ENCODE measurements around the gene TMOD2. TPM values are rescaled to one million over a fixed set of nuclear protein-coding genes. Genes with fewer than 3 reads are reported as not detected.

Gene TMOD2
- total and polyA plus RNA-seq, 2 of the 8 experiments (the other 6 are each of a cell fraction or from before 2014, with no cell fraction given): 0.80 to 6.5 TPM

DNA sequence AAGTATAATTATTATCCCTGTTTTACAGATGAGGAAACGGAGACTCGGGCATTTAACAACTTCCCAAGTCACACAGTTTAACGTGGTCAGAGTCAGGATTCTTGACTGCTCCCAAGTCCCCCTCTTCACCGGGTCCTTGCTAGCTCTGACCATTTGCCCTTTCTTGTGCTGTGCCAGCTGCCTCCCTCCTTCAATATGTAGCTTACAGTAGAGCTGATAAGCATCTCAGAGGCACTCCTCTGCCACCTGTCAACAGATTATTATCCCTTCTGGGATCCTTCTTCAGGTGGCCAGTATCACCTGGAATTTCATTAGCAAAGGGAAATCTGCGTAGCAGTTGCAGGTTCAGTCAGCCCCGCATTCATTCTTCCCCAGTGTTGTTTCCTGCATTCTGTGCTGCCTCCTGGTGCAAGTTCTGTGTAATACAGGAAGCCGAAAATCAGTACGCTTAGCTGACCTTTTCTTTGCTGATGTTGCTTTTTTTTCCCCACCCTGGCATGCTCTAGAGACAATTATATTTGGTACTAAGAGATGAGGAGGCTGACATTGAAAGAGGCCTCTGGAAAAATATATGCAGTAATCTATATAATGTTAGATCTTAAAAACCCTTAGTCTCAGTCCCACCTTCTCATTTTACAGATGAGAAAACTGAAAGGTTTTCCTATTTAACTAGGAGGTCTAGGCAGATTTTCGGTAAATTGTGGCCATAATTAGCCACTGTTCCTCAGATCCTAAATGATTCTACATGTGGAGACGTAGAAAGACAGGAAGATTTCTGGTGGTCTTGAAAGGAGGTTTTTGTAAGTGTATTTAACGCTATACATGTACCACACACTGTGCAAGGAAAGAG lies 24.8 kb downstream of the TMOD2 start:
- no peak overlapping the region for H4K8ac ChIP-seq (ENCODE audit: extremely low read depth, insufficient read depth, low read length)
- CTCF ChIA-PET (ENCODE audit: partially characterized antibody): interaction anchor here (0.6 to 9.8 kb wide), 75 partner anchors 8 to 438 kb away, joined by 3 to 243 read pairs (median 6); partner anchors contain the start of genes LYSMD2 and SCG3

More for the DNA sequence above, 24.8 kb downstream of the TMOD2 start:
- Histone ChIP-seq H3K4ac (replicated peaks; ENCODE audit: insufficient read length, low read depth, low read length) (no peak overlapping the region), H3K14ac (ENCODE audit: insufficient read length) (no peak overlapping the region), H3K36me3 (ENCODE audit: control insufficient read depth in 2 of 4, insufficient read depth in 4 of 4, low read length in 3 of 4) (no peaks in the 10 kb centered on the region), H3K23me2 (ENCODE audit: low read depth, low read length) (no peaks in the 10 kb centered on the region), H4K20me1 (replicated peaks in 1 of 2; ENCODE audit: control insufficient read depth in 1 of 2, insufficient read depth in 2 of 2, low read length in 2 of 2) (no peaks in the 10 kb centered on the region), H2BK20ac (ENCODE audit: low read length) (no peak overlapping the region), H3K27ac (ENCODE audit: low read depth, low read length) (no peak overlapping the region), H4K5ac (ENCODE audit: insufficient read length, low read depth, low read length) (no peak overlapping the region), H3K23ac (ENCODE audit: insufficient read length) (no peak overlapping the region), H3K4me1 (replicated peaks in 1 of 4; ENCODE audit: control insufficient read depth in 3 of 4, insufficient read depth in 4 of 4, low read length in 3 of 4) (peaks cover 0 to 2% (median 0%) of the 10 kb centered on the region in 4 experiments; a peak in 2 of 7 replicates), H3K4me2 (ENCODE audit: insufficient read depth in 1 of 2, low read depth in 2 of 2, low read length in 2 of 2) (no peak overlapping the region), H2AFZ (ENCODE audit: low read length) (no peak overlapping the region), H3K4me3 (ENCODE audit: extremely low read depth in 1 of 4, insufficient read depth in 2 of 4, low read depth in 3 of 4, low read length in 4 of 4) (no peak overlapping the region), H3K9ac (replicated peaks in 1 of 4; ENCODE audit: extremely low read depth in 1 of 4, low read depth in 3 of 4, low read length in 3 of 4) (no peak overlapping the region), H3K27me3 (replicated peaks in 1 of 4; ENCODE audit: control insufficient read depth in 3 of 4, extremely low read depth in 1 of 4, insufficient read depth in 3 of 4, low read length in 3 of 4) (no peaks in the 10 kb centered on the region), H2AK5ac (ENCODE audit: low read depth, low read length) (no peak overlapping the region), H3K79me2 (ENCODE audit: control insufficient read depth in 1 of 2, insufficient read depth in 2 of 2, low read length in 2 of 2) (no peaks in the 10 kb centered on the region), H2BK5ac (ENCODE audit: low read depth, low read length) (no peak overlapping the region), H2BK120ac (replicated peaks; ENCODE audit: low read depth, low read length) (no peak overlapping the region), H2BK12ac (ENCODE audit: low read depth, low read length) (no peak overlapping the region), H2BK15ac (ENCODE audit: low read length) (no peak overlapping the region), H3K56ac (replicated peaks; ENCODE audit: insufficient read length, low read depth, low read length) (no peak overlapping the region), H3K18ac (ENCODE audit: extremely low read depth, low read length) (no peak overlapping the region), H4K91ac (replicated peaks; ENCODE audit: insufficient read length, low read length) (no peak overlapping the region), H3K79me1 (ENCODE audit: low read depth, low read length) (no peaks in the 10 kb centered on the region), H3K9me3 (ENCODE audit: insufficient read depth in 2 of 2, low read depth in 1 of 2, low read length in 1 of 2) (no peaks in the 10 kb centered on the region)
- POLR2A ChIA-PET (ENCODE audit: partially characterized antibody): interaction anchor here (0.8 to 2.0 kb wide), 4 partner anchors 18 to 196 kb away, joined by 3 to 7 read pairs (median 4); partner anchors contain the start of genes LEO1 and SCG3
- 65% methylated on average over 11 of the region's 11 CpGs; no CpG with 5 or more reads in 1 of the 2 experiments for WGBS, 2 experiments (ENCODE audit: extremely low coverage in 1 of 2, insufficient coverage in 1 of 2, insufficient read length in 1 of 2, insufficient replicate concordance in 2 of 2, low coverage in 1 of 2, low lambda C conversion rate in 2 of 2, missing lambda C conversion rate in 1 of 2)
- DNase-seq (ENCODE audit: low read depth in 1 of 2, low spot score in 2 of 2): peak in 1 of 2 experiments; percentile 71
- FAIRE-seq: peak; percentile 93
- TF ChIP-seq MAFK (IDR thresholded peaks at IDR 0.05; ENCODE audit: low read depth, low read length) (peak; percentile 88), YY1 (IDR thresholded peaks at IDR 0.05; ENCODE audit: low read depth, low read length) (no peak), KDM5A (IDR thresholded peaks at IDR 0.05; ENCODE audit: low read length) (no peak), TEAD4 (IDR thresholded peaks at IDR 0.05; ENCODE audit: low read depth, low read length) (0 out of 2 replicates have a peak, but pooled peaks have one; percentile 9), RAD21 (IDR thresholded peaks at IDR 0.05 in 1 of 2, conservative IDR thresholded peaks at IDR 0.05 in 1 of 2; ENCODE audit: low read depth in 2 of 2, low read length in 2 of 2) (peak; percentile 95), BACH1 (IDR thresholded peaks at IDR 0.05; ENCODE audit: low read length) (0 out of 2 replicates have a peak, but pooled peaks have one; percentile 25)
- TF ChIP-seq, protein P1, sequence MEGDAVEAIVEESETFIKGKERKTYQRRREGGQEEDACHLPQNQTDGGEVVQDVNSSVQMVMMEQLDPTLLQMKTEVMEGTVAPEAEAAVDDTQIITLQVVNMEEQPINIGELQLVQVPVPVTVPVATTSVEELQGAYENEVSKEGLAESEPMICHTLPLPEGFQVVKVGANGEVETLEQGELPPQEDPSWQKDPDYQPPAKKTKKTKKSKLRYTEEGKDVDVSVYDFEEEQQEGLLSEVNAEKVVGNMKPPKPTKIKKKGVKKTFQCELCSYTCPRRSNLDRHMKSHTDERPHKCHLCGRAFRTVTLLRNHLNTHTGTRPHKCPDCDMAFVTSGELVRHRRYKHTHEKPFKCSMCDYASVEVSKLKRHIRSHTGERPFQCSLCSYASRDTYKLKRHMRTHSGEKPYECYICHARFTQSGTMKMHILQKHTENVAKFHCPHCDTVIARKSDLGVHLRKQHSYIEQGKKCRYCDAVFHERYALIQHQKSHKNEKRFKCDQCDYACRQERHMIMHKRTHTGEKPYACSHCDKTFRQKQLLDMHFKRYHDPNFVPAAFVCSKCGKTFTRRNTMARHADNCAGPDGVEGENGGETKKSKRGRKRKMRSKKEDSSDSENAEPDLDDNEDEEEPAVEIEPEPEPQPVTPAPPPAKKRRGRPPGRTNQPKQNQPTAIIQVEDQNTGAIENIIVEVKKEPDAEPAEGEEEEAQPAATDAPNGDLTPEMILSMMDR (IDR thresholded peaks at IDR 0.05; ENCODE audit: control extremely low read depth in 1 of 3, insufficient read depth in 1 of 3, low read depth in 1 of 3, low read length in 3 of 3): peak; percentile 52 to 91 (median 91)

All from H1 (cell line).